ENCODE data around the gene VPS13C. TPM values are rescaled to one million over a fixed set of nuclear protein-coding genes. Genes with fewer than 3 reads are reported as not detected.

Gene VPS13C
- total RNA-seq, 4 donors from 2014 or later = 7.6 to 43.1 (median 18.0) TPM

GRCh38 chr15:61923173-61923572 is 137.1 kb downstream of the VPS13C start:
- H3K9me3 ChIP-seq = no peaks in the 10 kb centered on the region
- intact Hi-C loops (cut with DNase I) = no loop called here
- no peak for DNase-seq
- H3K36me3 ChIP-seq = peaks cover 0 to 39% (median 4%) of the 10 kb centered on the region in 3 donors
- 94 to 96% methylated on average over 3 of the region's 3 CpGs for WGBS, 2 donors
- no peak overlapping the region for H3K4me3 ChIP-seq
- no peaks in the 10 kb centered on the region for H3K27me3 ChIP-seq
- H3K4me1 ChIP-seq = no peaks in the 10 kb centered on the region
- TF ChIP-seq CTCF (IDR thresholded peaks at IDR 0.05) = no peak
- H3K27ac ChIP-seq = no peak overlapping the region

- Histone ChIP-seq H3K4me1 (no peaks in the 10 kb centered on the region), H3K4me3 (no peak overlapping the region), H3K27ac (no peak overlapping the region), H3K9me3 (no peaks in the 10 kb centered on the region), H3K36me3 (peaks cover 0 to 38% (median 4%) of the 10 kb centered on the region in 3 donors), H3K27me3 (no peaks in the 10 kb centered on the region)
- no peak for DNase-seq
- 52 to 81% methylated on average over 1 of the region's 1 CpG for WGBS, 2 donors
- intact Hi-C loops (cut with DNase I) = no loop called here
- no peak for TF ChIP-seq POLR2A (IDR thresholded peaks at IDR 0.05)
- TF ChIP-seq CTCF (IDR thresholded peaks at IDR 0.05) = no peak
These were observed 139.2 kb downstream of the VPS13C start for GRCh38 chr15:61921093-61921492.

- 88 to 96% methylated on average over 1 of the region's 1 CpG for WGBS, 2 donors
- DNase-seq = no peak
- Histone ChIP-seq H3K4me3 (no peak overlapping the region), H3K27me3 (no peaks in the 10 kb centered on the region), H3K4me1 (no peaks in the 10 kb centered on the region), H3K27ac (no peak overlapping the region), H3K36me3 (peaks cover 0 to 65% (median 4%) of the 10 kb centered on the region in 3 donors), H3K9me3 (no peaks in the 10 kb centered on the region)
- intact Hi-C loops (cut with DNase I) = no loop called here
- TF ChIP-seq CTCF (IDR thresholded peaks at IDR 0.05) (no peak), POLR2A (IDR thresholded peaks at IDR 0.05) (no peak)
These were observed 142.8 kb downstream of the VPS13C start for GRCh38 chr15:61917457-61917856.

GRCh38 chr15:61916104-61916503 is 144.1 kb downstream of the VPS13C start:
- Histone ChIP-seq H3K4me1 (no peaks in the 10 kb centered on the region), H3K4me3 (no peak overlapping the region), H3K27ac (no peak overlapping the region), H3K9me3 (no peaks in the 10 kb centered on the region), H3K36me3 (peaks cover 0 to 61% (median 0%) of the 10 kb centered on the region in 3 donors), H3K27me3 (no peaks in the 10 kb centered on the region)
- intact Hi-C loops (cut with DNase I) = no loop called here
- 90 to 93% methylated on average over 2 of the region's 2 CpGs for WGBS, 2 donors
- no peak for DNase-seq
- TF ChIP-seq CTCF (IDR thresholded peaks at IDR 0.05) = no peak

GRCh38 chr15:61915640-61916039 is 144.6 kb downstream of the VPS13C start:
- intact Hi-C loops (cut with DNase I) = no loop called here
- no peaks in the 10 kb centered on the region for H3K27me3 ChIP-seq
- no peak overlapping the region for H3K27ac ChIP-seq
- WGBS, 2 donors = 96% methylated on average over 9 of the region's 9 CpGs
- no peaks in the 10 kb centered on the region for H3K4me1 ChIP-seq
- no peak for DNase-seq
- H3K4me3 ChIP-seq = no peak overlapping the region
- peaks cover 0 to 56% (median 0%) of the 10 kb centered on the region in 3 donors for H3K36me3 ChIP-seq
- TF ChIP-seq CTCF (IDR thresholded peaks at IDR 0.05) (no peak), POLR2A (IDR thresholded peaks at IDR 0.05) (no peak)
- no peaks in the 10 kb centered on the region for H3K9me3 ChIP-seq

All from esophagus squamous epithelium (tissue), 5 donors.